OCI-LY3 (cell line): ENCODE results near the gene CDK16.

Source experiments
- EZH2phosphoT487 ChIP-seq: fragments of 200-600 bp; shearing (Covaris generic); IDR thresholded peaks from 2 replicates; pipeline ENCODE4 v1.6.1; 2018; ENCODE audit warnings: antibody characterized with exemption, mixed run types, low read depth
- TF ChIP-seq, protein P1 (sequence below): fragments of 200-600, 300-600 bp; sonication (generic); IDR thresholded peaks from 2 replicates; pipeline ENCODE4 v1.5.1; 2014; ENCODE audit warnings: antibody characterized with exemption, low read length, low read depth

DNA sequence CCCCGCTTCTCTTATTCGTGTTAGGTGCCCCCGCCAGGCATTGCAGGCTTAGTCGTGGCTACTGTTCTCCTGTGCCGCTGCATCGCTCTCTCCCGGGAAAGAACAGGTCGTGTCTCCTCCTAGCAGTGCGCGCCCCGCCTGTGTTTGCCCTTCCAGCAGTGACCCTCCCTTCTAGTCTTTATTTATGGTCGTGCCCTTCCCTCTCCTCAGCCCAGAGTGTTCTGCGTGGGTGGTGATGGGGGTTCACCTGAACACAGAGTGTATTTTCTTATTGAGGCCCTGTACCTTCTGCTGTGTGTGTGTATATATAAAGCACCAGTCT is 29.5 kb downstream of the CDK16 start:
- TF ChIP-seq, protein P1, sequence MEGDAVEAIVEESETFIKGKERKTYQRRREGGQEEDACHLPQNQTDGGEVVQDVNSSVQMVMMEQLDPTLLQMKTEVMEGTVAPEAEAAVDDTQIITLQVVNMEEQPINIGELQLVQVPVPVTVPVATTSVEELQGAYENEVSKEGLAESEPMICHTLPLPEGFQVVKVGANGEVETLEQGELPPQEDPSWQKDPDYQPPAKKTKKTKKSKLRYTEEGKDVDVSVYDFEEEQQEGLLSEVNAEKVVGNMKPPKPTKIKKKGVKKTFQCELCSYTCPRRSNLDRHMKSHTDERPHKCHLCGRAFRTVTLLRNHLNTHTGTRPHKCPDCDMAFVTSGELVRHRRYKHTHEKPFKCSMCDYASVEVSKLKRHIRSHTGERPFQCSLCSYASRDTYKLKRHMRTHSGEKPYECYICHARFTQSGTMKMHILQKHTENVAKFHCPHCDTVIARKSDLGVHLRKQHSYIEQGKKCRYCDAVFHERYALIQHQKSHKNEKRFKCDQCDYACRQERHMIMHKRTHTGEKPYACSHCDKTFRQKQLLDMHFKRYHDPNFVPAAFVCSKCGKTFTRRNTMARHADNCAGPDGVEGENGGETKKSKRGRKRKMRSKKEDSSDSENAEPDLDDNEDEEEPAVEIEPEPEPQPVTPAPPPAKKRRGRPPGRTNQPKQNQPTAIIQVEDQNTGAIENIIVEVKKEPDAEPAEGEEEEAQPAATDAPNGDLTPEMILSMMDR: no peak
- TF ChIP-seq EZH2phosphoT487: no peak
